HepG2 (cell line): ENCODE data around the gene IL1A. TPM values are rescaled to one million over a fixed set of nuclear protein-coding genes. Genes with fewer than 3 reads are reported as not detected.

Source experiments
- AHDC1 ChIP-seq: sonication (generic); formaldehyde crosslinking; IDR thresholded peaks from 2 replicates; pipeline ENCODE4 v1.5.1; 2020; ENCODE audit warnings: mild to moderate bottlenecking, missing genetic modification reagents, borderline replicate concordance
- ATF1 ChIP-seq: IDR thresholded peaks from 2 replicates; pipeline ENCODE4 v1.6.1; 2016; ENCODE audit warnings: mild to moderate bottlenecking, control low read depth
- CBFB ChIP-seq: sonication (generic); formaldehyde crosslinking; IDR thresholded peaks from 2 replicates; pipeline ENCODE4 v1.4.0; 2020; ENCODE audit warnings: missing genetic modification reagents
- CREM ChIP-seq, 2 experiments: sonication (generic) in 1 of 2; formaldehyde crosslinking in 1 of 2; IDR thresholded peaks; 2 replicates each; pipeline versions ENCODE4 v1.4.0 to v1.6.1; 2016 to 2020; ENCODE audit warnings: antibody characterized with exemption in 1 of 2, mild to moderate bottlenecking in 1 of 2, missing genetic modification reagents in 1 of 2
- FOSL1 ChIP-seq: sonication (generic); formaldehyde crosslinking; IDR thresholded peaks from 2 replicates; pipeline ENCODE4 v1.9.0; 2021; ENCODE audit warnings: missing genetic modification reagents, borderline replicate concordance
- KIAA2018 ChIP-seq: sonication (generic); formaldehyde crosslinking; IDR thresholded peaks from 2 replicates; pipeline ENCODE4 v1.5.0; 2020; ENCODE audit warnings: mild to moderate bottlenecking, missing genetic modification reagents, borderline replicate concordance
- MEF2D ChIP-seq: sonication (generic); formaldehyde crosslinking; IDR thresholded peaks from 2 replicates; pipeline ENCODE4 v1.5.1; 2020; ENCODE audit warnings: mild to moderate bottlenecking, missing genetic modification reagents
- MIER3 ChIP-seq: IDR thresholded peaks from 2 replicates; pipeline ENCODE4 v1.6.1; 2016; ENCODE audit warnings: missing compliant biosample characterization, borderline replicate concordance
- NFYC ChIP-seq: IDR thresholded peaks from 2 replicates; pipeline ENCODE4 v1.6.1; 2016; ENCODE audit warnings: missing genetic modification reagents, missing compliant biosample characterization
- NR2F1 ChIP-seq, 2 experiments: fragments of 450-650 bp in 1 of 2; formaldehyde crosslinking in 1 of 2; IDR thresholded peaks; 2 replicates each; pipeline versions ENCODE4 v1.5.0 to v1.6.1; 2016 to 2020; ENCODE audit warnings: mild to moderate bottlenecking in 1 of 2, missing compliant biosample characterization in 1 of 2, missing genetic modification reagents in 1 of 2, moderate library complexity in 1 of 2
- ZFP36L1 ChIP-seq: sonication (generic); formaldehyde crosslinking; IDR thresholded peaks from 2 replicates; pipeline ENCODE4 v1.8.0; 2022; ENCODE audit warnings: mild to moderate bottlenecking, missing genetic modification reagents, moderate library complexity
- ZNF850 ChIP-seq: sonication (generic); formaldehyde crosslinking; conservative IDR thresholded peaks from 2 replicates; pipeline ENCODE4 v1.9.0; 2021; ENCODE audit warnings: mild to moderate bottlenecking, missing genetic modification reagents
- polyA plus RNA-seq, 8 experiments: library from polyadenylated mRNA; depleted of rRNA in 3 of 8; stranded (reverse) in 7 of 8; unstranded in 1 of 8; fragments of >200 nt; fragmentation: Illumina TruSeq in 4 of 8; extraction: Trizol in 4 of 8; gene quantifications; 2 replicates each; pipeline versions ENCODE4 v1.2.1 to v1.2.3, GENCODE V29; 2011 to 2016; ENCODE audit warnings: low read depth in 4 of 8, missing spikeins in 1 of 8, mixed read lengths in 1 of 8; ENCODE audit not compliant: insufficient read depth in 1 of 8
- total RNA-seq, 5 experiments: library from RNA; depleted of rRNA; stranded (reverse); fragments of >200 nt; fragmentation: Illumina TruSeq; extraction: Trizol; gene quantifications; 2 replicates each; pipeline ENCODE4 v1.2.3, GENCODE V29; 2016; ENCODE audit warnings: low read depth in 1 of 5

IL1A gene
- total and polyA plus RNA-seq, 2 of the 13 experiments (the other 11 are each of a cell fraction or from before 2014, with no cell fraction given): not detected

GRCh38 chr2:112749755-112750559 lies 34.3 kb downstream of the IL1A start (continued):
- TF ChIP-seq AHDC1 (CRISPR knock-in tag) (no peak), ZNF850 (CRISPR knock-in tag) (no peak), ATF1 (no peak), NFYC (CRISPR knock-in tag) (no peak), ZFP36L1 (no peak), MEF2D (CRISPR knock-in tag) (no peak), CREM (IDR thresholded peaks at IDR 0.05) (no peak), CREM (CRISPR knock-in tag; IDR thresholded peaks at IDR 0.05) (no peak), MIER3 (CRISPR knock-in tag) (peak; percentile 58; the same call in 1 of the 2 replicates), CBFB (CRISPR knock-in tag) (no peak), NR2F1 (CRISPR knock-in tag; IDR thresholded peaks at IDR 0.05) (no peak), KIAA2018 (no peak), FOSL1 (CRISPR knock-in tag) (no peak)
